Stimulated activated CD4-positive, alpha-beta T cell treated with anti-CD3 and anti-CD28 coated beads, Interleukin-15, amount 100 ng/mL, for 1 hour (primary cell): ENCODE data around the gene COL5A1.

Experiments
- DNase-seq, 2 donors: peaks; one replicate each; pipeline ENCODE4 v3.0.0-alpha.2; 2020; ENCODE audit warnings: low read depth in 1 of 2, low spot score in 1 of 2

COL5A1 gene

GRCh38 chr9:134760750-134761420 is 119.3 kb downstream of the COL5A1 start:
- no peak for DNase-seq

GRCh38 chr9:134764473-134765269 is 123.1 kb downstream of the COL5A1 start:
- no peak for DNase-seq

- DNase-seq = no peak
Measured at GRCh38 chr9:134765785-134766184, 124.2 kb downstream of the COL5A1 start.

GRCh38 chr9:134766587-134766986 is 125.0 kb downstream of the COL5A1 start:
- no peak for DNase-seq

- DNase-seq = no peak
Measured at GRCh38 chr9:134768332-134768708, 126.7 kb downstream of the COL5A1 start.

- no peak for DNase-seq
Measured at GRCh38 chr9:134768709-134769351, 127.2 kb downstream of the COL5A1 start.

GRCh38 chr9:134770972-134771971 is 129.7 kb downstream of the COL5A1 start:
- DNase-seq = no peak

- no peak for DNase-seq
Measured at GRCh38 chr9:134772331-134772730, 130.7 kb downstream of the COL5A1 start.

- DNase-seq = no peak
Measured at GRCh38 chr9:134773842-134774241, 132.2 kb downstream of the COL5A1 start.

GRCh38 chr9:134774410-134774809 is 132.8 kb downstream of the COL5A1 start:
- DNase-seq = no peak

GRCh38 chr9:134775081-134775951 is 133.7 kb downstream of the COL5A1 start:
- DNase-seq = no peak

- no peak for DNase-seq
Measured at GRCh38 chr9:134776080-134776796, 134.6 kb downstream of the COL5A1 start.

- DNase-seq = no peak
Measured at GRCh38 chr9:134777153-134777552, 135.6 kb downstream of the COL5A1 start.

GRCh38 chr9:134778156-134778555 is 136.6 kb downstream of the COL5A1 start:
- no peak for DNase-seq

- DNase-seq = no peak
Measured at GRCh38 chr9:134778841-134779411, 137.3 kb downstream of the COL5A1 start.

GRCh38 chr9:134779640-134780039 is 138.0 kb downstream of the COL5A1 start:
- no peak for DNase-seq

- DNase-seq = no peak
Measured at GRCh38 chr9:134781591-134782302, 140.1 kb downstream of the COL5A1 start.

- no peak for DNase-seq
Measured at GRCh38 chr9:134782921-134783698, 141.5 kb downstream of the COL5A1 start.
